Endothelial cell of umbilical vein (primary cell): ENCODE results near the gene ZNHIT2. TPM values are rescaled to one million over a fixed set of nuclear protein-coding genes. Genes with fewer than 3 reads are reported as not detected.

Experiments used
- BruUV-seq: library from RNA; stranded (reverse); fragments of 400-500 nt; replicated peaks from 2 replicates; lab custom pipeline; 2021; lab: Mats Ljungman, UMichigan
- CTCF ChIA-PET: fragments of 300-600, 350-600 bp; sonication (Branson Sonifier 250); formaldehyde crosslinking; loops from one replicate; lab custom pipeline; 2021; ENCODE audit warnings: antibody characterized with exemption, inconsistent platforms; lab: Charles Lee
- POLR2A ChIA-PET: fragments of 300-600, 350-600 bp; sonication (Branson Sonifier 250); formaldehyde crosslinking; loops from one replicate; lab custom pipeline; 2021; ENCODE audit warnings: antibody characterized with exemption, inconsistent platforms; lab: Charles Lee
- DNase-seq: peaks from one replicate; pipeline ENCODE4 v3.0.0-alpha.2; 2011; ENCODE audit warnings: low read depth, low spot score
- FAIRE-seq: peaks from 2 replicates; lab custom pipeline; 2011; peaks lifted over from hg19 to GRCh38; lab: Jason Lieb, UNC
- H2AFZ ChIP-seq: 2 replicates; pipeline ENCODE4 v1.6.0; 2012; ENCODE audit warnings: low read depth, low read length, control low read depth, inconsistent platforms
- H3K27ac ChIP-seq: 2 replicates; pipeline ENCODE4 v1.5.1; 2011; ENCODE audit warnings: low read depth, mild to moderate bottlenecking, control low read depth, low read length, moderate library complexity; ENCODE audit not compliant: insufficient read depth
- H3K27me3 ChIP-seq, 2 experiments: 2 replicates each; pipeline versions ENCODE4 v1.6.0 to v1.6.1; 2011; ENCODE audit warnings: low read length in 2 of 2, mixed read lengths in 1 of 2; ENCODE audit not compliant: control insufficient read depth in 2 of 2, insufficient read depth in 2 of 2
- H3K36me3 ChIP-seq, 2 experiments: 2 replicates in 1 of 2; 3 replicates in 1 of 2; pipeline ENCODE4 v1.5.1; 2011; ENCODE audit warnings: low read length in 2 of 2, mild to moderate bottlenecking in 1 of 2, moderate library complexity in 1 of 2; ENCODE audit not compliant: control insufficient read depth in 2 of 2, insufficient read depth in 2 of 2; ENCODE audit errors: extremely low read depth in 1 of 2
- H3K4me1 ChIP-seq: 3 replicates; pipeline ENCODE4 v1.5.1; 2011; ENCODE audit warnings: mild to moderate bottlenecking, low read length; ENCODE audit not compliant: control insufficient read depth, insufficient read depth; ENCODE audit errors: extremely low read depth
- H3K4me2 ChIP-seq: 2 replicates; pipeline ENCODE4 v1.6.1; 2011; ENCODE audit warnings: low read length, control low read depth, mixed read lengths; ENCODE audit not compliant: insufficient read depth
- H3K4me3 ChIP-seq, 3 experiments: fragments of 200-600 bp in 1 of 3; sonication (generic), shearing (Covaris generic) in 1 of 3; replicated peaks in 1 of 3; 2 replicates each; pipeline ENCODE4 v1.5.1; 2011 to 2016; ENCODE audit warnings: control low read depth in 3 of 3, low read length in 3 of 3, mild to moderate bottlenecking in 2 of 3, inconsistent platforms in 1 of 3, low read depth in 1 of 3, moderate library complexity in 1 of 3; ENCODE audit not compliant: insufficient read depth in 1 of 3
- H3K79me2 ChIP-seq: 2 replicates; pipeline ENCODE4 v1.6.0; 2012; ENCODE audit warnings: low read length, inconsistent platforms; ENCODE audit not compliant: control insufficient read depth, insufficient read depth
- H3K9ac ChIP-seq: replicated peaks from 2 replicates; pipeline ENCODE3; 2011; ENCODE audit warnings: low read length, control low read depth; ENCODE audit not compliant: insufficient read depth; ENCODE audit errors: extremely low read depth
- H3K9me1 ChIP-seq: replicated peaks from 3 replicates; pipeline ENCODE4 v1.6.0; 2011; ENCODE audit warnings: mild to moderate bottlenecking, low read length; ENCODE audit not compliant: control insufficient read depth, insufficient read depth; ENCODE audit errors: extremely low read depth
- H3K9me3 ChIP-seq: replicated peaks from 2 replicates; pipeline ENCODE4 v1.5.1; 2012; ENCODE audit warnings: low read length, inconsistent platforms; ENCODE audit not compliant: control insufficient read depth, insufficient read depth
- H4K20me1 ChIP-seq: replicated peaks from 2 replicates; pipeline ENCODE3; 2011; ENCODE audit warnings: mild to moderate bottlenecking, low read length; ENCODE audit not compliant: control insufficient read depth, insufficient read depth; ENCODE audit errors: extremely low read depth
- EZH2 ChIP-seq: IDR thresholded peaks from 2 replicates; pipeline ENCODE4 v1.6.1; 2012; ENCODE audit warnings: borderline replicate concordance, low read depth, mild to moderate bottlenecking, moderate library complexity, low read length, inconsistent platforms; ENCODE audit not compliant: severe bottlenecking
- FOS ChIP-seq: IDR thresholded peaks from 2 replicates; pipeline ENCODE4 v1.6.1; 2011; ENCODE audit warnings: mild to moderate bottlenecking, low read length, moderate library complexity, borderline replicate concordance; ENCODE audit not compliant: insufficient read depth
- GATA2 ChIP-seq: IDR thresholded peaks from 2 replicates; pipeline ENCODE4 v1.7.0; 2011; ENCODE audit warnings: low read depth, mild to moderate bottlenecking, moderate library complexity, mixed read lengths, low read length; ENCODE audit not compliant: insufficient read length, insufficient read depth
- JUN ChIP-seq: IDR thresholded peaks from 2 replicates; pipeline ENCODE4 v1.6.1; 2011; ENCODE audit warnings: borderline replicate concordance, low read depth; ENCODE audit not compliant: insufficient read length, insufficient read depth
- MYC ChIP-seq: IDR thresholded peaks from one replicate; pipeline ENCODE4 v1.6.1; 2011; ENCODE audit warnings: mild to moderate bottlenecking, low read depth, low read length
- POLR2A ChIP-seq: IDR thresholded peaks from 2 replicates; pipeline ENCODE4 v1.6.1; 2012; ENCODE audit warnings: low read depth, mild to moderate bottlenecking, control low read depth, low read length
- POLR2AphosphoS5 ChIP-seq: IDR thresholded peaks from 2 replicates; pipeline ENCODE4 v1.6.1; 2012; ENCODE audit warnings: low read depth, mild to moderate bottlenecking, control low read depth, low read length, moderate library complexity; ENCODE audit not compliant: insufficient read depth
- dilution Hi-C: fragments of 300-500 bp; cut with MboI; formaldehyde crosslinking; loops from one replicate; pipeline ENCODE4 v1.15.0; 2019; ENCODE audit warnings: low sequenced_read_pairs; ENCODE audit not compliant: extremely low pct_ligation_motif_present
- intact Hi-C: fragments of 100-400 bp; cut with micrococcal nuclease; formaldehyde crosslinking; loops from one replicate; pipeline ENCODE4 v1.10.0; 2022
- polyA plus RNA-seq, 4 experiments: library from polyadenylated mRNA; depleted of rRNA in 3 of 4; stranded (reverse) in 3 of 4; unstranded in 1 of 4; fragments of >200 nt; gene quantifications; 2 replicates each; pipeline versions ENCODE4 v1.2.1 to v1.2.3, GENCODE V29; 2011 to 2012; ENCODE audit warnings: missing spikeins in 1 of 4
- total RNA-seq: library from RNA; stranded (reverse); gene quantifications from 2 replicates; pipeline ENCODE4 v1.2.3, GENCODE V29; 2021
- TF ChIP-seq, protein P1 (sequence below), 2 donors: IDR thresholded peaks; 1 replicate in 1 of 2; 2 replicates in 1 of 2; pipeline ENCODE4 v1.5.1; 2011; ENCODE audit warnings: low read length in 2 of 2, mild to moderate bottlenecking in 2 of 2, moderate library complexity in 2 of 2, control low read depth in 1 of 2, inconsistent platforms in 1 of 2, low read depth in 1 of 2; ENCODE audit not compliant: insufficient read depth in 1 of 2; ENCODE audit errors: extremely low read depth in 1 of 2
- TF ChIP-seq, protein P2 (sequence below): IDR thresholded peaks from 2 replicates; pipeline ENCODE4 v1.6.1; 2011; ENCODE audit not compliant: insufficient read depth, insufficient read length

Gene ZNHIT2
- total and polyA plus RNA-seq, 2 donors (not counting 3 experiments of a cell fraction or from before 2014, with no cell fraction given): 7.1 to 9.0 TPM

DNA sequence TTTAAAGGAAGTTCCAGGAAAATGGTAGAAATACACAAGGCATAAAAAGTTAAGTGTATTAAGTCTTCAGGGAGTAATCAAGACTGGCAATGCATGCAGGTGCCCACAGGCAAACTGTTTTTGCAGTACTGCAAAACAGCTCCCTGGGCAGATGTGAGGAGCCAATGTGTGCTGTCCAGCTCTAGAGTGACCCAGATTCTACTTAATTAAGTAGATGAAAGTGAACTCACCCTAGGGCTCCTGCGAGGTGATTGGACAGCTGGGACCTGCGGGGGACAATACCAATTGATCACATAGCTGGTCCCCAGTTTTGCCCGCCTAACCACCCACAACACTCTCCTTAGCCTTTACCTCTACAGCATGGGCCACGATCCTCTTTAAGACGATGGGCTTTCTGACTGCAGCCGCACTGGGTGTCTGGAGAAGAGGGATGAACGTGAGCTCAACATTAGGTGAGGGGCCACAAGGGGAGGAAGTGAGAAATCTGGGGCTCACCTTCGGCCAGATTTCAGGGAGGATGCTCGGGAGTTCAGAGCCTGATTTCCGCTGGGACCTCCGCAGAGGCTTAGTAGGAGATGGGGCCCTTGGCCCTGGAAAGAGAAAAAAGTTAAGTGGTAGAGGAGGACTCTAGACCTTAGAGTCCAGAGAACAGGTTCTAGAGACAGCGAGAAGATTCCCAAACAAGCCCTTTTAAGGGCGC, 34.2 kb downstream of the ZNHIT2 start:
- peaks cover 17% of the 10 kb centered on the region for H3K4me1 ChIP-seq
- dilution Hi-C loops (no loop called here), intact Hi-C loops (no loop called here)
- no peaks in the 10 kb centered on the region for H4K20me1 ChIP-seq
- no peak for DNase-seq
- H3K79me2 ChIP-seq: peaks cover 37% of the 10 kb centered on the region
- H3K9me3 ChIP-seq: no peaks in the 10 kb centered on the region
- H3K4me2 ChIP-seq: peak overlapping the region; percentile 72
- TSS peak; percentile 59 for BruUV-seq
- POLR2A ChIA-PET: no interaction called here
- peak overlapping the region; percentile 96 for H3K9ac ChIP-seq
- peaks cover 8 to 15% of the 10 kb centered on the region in 2 experiments for H3K36me3 ChIP-seq
- H3K27me3 ChIP-seq: no peaks in the 10 kb centered on the region
- CTCF ChIA-PET: interaction anchor here (1.3 kb wide), 1 partner anchor 14 kb away, joined by 4 read pairs; no protein-coding TSS in a partner anchor
- peak overlapping the region; percentile 61 for H3K27ac ChIP-seq
- peak overlapping the region; percentile 58 to 92 (median 81) for H3K4me3 ChIP-seq
- FAIRE-seq: no peak
- H3K9me1 ChIP-seq: no peaks in the 10 kb centered on the region
- TF ChIP-seq MYC (no peak), GATA2 (no peak), JUN (no peak), FOS (no peak), EZH2 (no peak), POLR2A (no peak), POLR2AphosphoS5 (no peak)
- TF ChIP-seq, protein P1, sequence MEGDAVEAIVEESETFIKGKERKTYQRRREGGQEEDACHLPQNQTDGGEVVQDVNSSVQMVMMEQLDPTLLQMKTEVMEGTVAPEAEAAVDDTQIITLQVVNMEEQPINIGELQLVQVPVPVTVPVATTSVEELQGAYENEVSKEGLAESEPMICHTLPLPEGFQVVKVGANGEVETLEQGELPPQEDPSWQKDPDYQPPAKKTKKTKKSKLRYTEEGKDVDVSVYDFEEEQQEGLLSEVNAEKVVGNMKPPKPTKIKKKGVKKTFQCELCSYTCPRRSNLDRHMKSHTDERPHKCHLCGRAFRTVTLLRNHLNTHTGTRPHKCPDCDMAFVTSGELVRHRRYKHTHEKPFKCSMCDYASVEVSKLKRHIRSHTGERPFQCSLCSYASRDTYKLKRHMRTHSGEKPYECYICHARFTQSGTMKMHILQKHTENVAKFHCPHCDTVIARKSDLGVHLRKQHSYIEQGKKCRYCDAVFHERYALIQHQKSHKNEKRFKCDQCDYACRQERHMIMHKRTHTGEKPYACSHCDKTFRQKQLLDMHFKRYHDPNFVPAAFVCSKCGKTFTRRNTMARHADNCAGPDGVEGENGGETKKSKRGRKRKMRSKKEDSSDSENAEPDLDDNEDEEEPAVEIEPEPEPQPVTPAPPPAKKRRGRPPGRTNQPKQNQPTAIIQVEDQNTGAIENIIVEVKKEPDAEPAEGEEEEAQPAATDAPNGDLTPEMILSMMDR (IDR thresholded peaks at IDR 0.05; ENCODE audit: extremely low read depth in 1 of 2, insufficient read depth in 1 of 2, low read depth in 1 of 2, low read length in 2 of 2): no peak
- TF ChIP-seq, protein P2, sequence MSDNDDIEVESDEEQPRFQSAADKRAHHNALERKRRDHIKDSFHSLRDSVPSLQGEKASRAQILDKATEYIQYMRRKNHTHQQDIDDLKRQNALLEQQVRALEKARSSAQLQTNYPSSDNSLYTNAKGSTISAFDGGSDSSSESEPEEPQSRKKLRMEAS: no peak
- H2AFZ ChIP-seq: peak overlapping the region; percentile 62
